GM23338 (cell line): ENCODE results near the gene INPP4A. TPM values are rescaled to one million over a fixed set of nuclear protein-coding genes. Genes with fewer than 3 reads are reported as not detected.

Experiments used
- ATAC-seq: fragments of 200-7000 bp; cut with Tn5 transposase; 3 replicates; pipeline ENCODE4 v1.9.1; 2020
- DNase-seq: peaks from one replicate; pipeline ENCODE4 v3.0.0-alpha.2; 2015; ENCODE audit warnings: low spot score
- H2AFZ ChIP-seq: fragments of 200-600 bp; sonication (generic); 2 replicates; pipeline ENCODE4 v1.8.0; 2016; ENCODE audit warnings: antibody characterized with exemption, mild to moderate bottlenecking, moderate library complexity
- H3F3A ChIP-seq: fragments of 200-600 bp; sonication (generic); replicated peaks from 2 replicates; pipeline ENCODE4 v1.8.0; 2017; ENCODE audit warnings: antibody characterized with exemption, mixed run types, low read depth
- H3K27ac ChIP-seq: fragments of 200-600 bp; sonication (generic); 2 replicates; pipeline ENCODE4 v1.6.1; 2016; ENCODE audit warnings: low read depth
- H3K27me3 ChIP-seq: fragments of 200-600 bp; sonication (generic); 2 replicates; pipeline ENCODE4 v1.8.0; 2016; ENCODE audit warnings: mild to moderate bottlenecking, mixed run types, moderate library complexity; ENCODE audit not compliant: insufficient read depth
- H3K36me3 ChIP-seq: fragments of 200-600 bp; sonication (generic); 2 replicates; pipeline ENCODE4 v1.8.0; 2016; ENCODE audit warnings: mild to moderate bottlenecking; ENCODE audit not compliant: insufficient read depth
- H3K4me1 ChIP-seq: fragments of 200-600 bp; sonication (generic); 2 replicates; pipeline ENCODE4 v1.8.0; 2016; ENCODE audit warnings: mild to moderate bottlenecking, moderate library complexity; ENCODE audit not compliant: insufficient read depth
- H3K4me2 ChIP-seq: fragments of 200-600 bp; sonication (generic); 2 replicates; pipeline ENCODE4 v1.7.1; 2017; ENCODE audit warnings: mixed run types
- H3K4me3 ChIP-seq: fragments of 200-600 bp; sonication (generic); 2 replicates; pipeline ENCODE4 v1.6.1; 2016; ENCODE audit warnings: mixed run types
- H3K79me2 ChIP-seq: fragments of 200-600 bp; sonication (generic); replicated peaks from 2 replicates; pipeline ENCODE4 v1.8.0; 2017; ENCODE audit warnings: mild to moderate bottlenecking; ENCODE audit not compliant: insufficient read depth
- H3K9me2 ChIP-seq: fragments of 200-600 bp; sonication (generic); 2 replicates; pipeline ENCODE4 v1.8.0; 2017; ENCODE audit not compliant: insufficient read depth
- H4K20me1 ChIP-seq: fragments of 200-600 bp; sonication (generic); replicated peaks from 2 replicates; pipeline ENCODE4 v1.8.0; 2017; ENCODE audit warnings: mild to moderate bottlenecking; ENCODE audit not compliant: insufficient read depth
- H3K27ac Mint-ChIP-seq: 2 replicates; pipeline ENCODE4 v1.8.0; 2020; ENCODE audit warnings: inconsistent platforms, mild to moderate bottlenecking, moderate library complexity, mixed read lengths
- H3K27me3 Mint-ChIP-seq: 3 replicates; pipeline ENCODE4 v1.8.0; 2022; ENCODE audit warnings: low read depth, mild to moderate bottlenecking, moderate library complexity, mixed read lengths, inconsistent platforms; ENCODE audit not compliant: insufficient read depth, poor library complexity
- H3K36me3 Mint-ChIP-seq: 3 replicates; pipeline ENCODE4 v1.8.0; 2021; ENCODE audit warnings: low read depth, mild to moderate bottlenecking, inconsistent platforms, moderate library complexity, mixed read lengths
- H3K4me1 Mint-ChIP-seq: 3 replicates; pipeline ENCODE4 v1.8.0; 2020; ENCODE audit warnings: mild to moderate bottlenecking, inconsistent platforms, mixed read lengths
- H3K4me3 Mint-ChIP-seq: 3 replicates; pipeline ENCODE4 v1.8.0; 2021; ENCODE audit warnings: moderate library complexity, mild to moderate bottlenecking, inconsistent platforms, mixed read lengths
- H3K9me3 Mint-ChIP-seq: 3 replicates; pipeline ENCODE4 v1.8.0; 2020; ENCODE audit warnings: moderate library complexity, mild to moderate bottlenecking, inconsistent platforms, mixed read lengths
- ETS1 ChIP-seq: IDR thresholded peaks from 2 replicates; pipeline ENCODE4 v1.6.1; 2016; ENCODE audit warnings: antibody characterized with exemption
- EZH2 ChIP-seq: fragments of 200-600 bp; sonication (generic); IDR thresholded peaks from one replicate; pipeline ENCODE4 v1.8.0; 2017; ENCODE audit warnings: antibody characterized with exemption, mild to moderate bottlenecking, low read depth; ENCODE audit not compliant: unreplicated experiment
- NANOG ChIP-seq: IDR thresholded peaks from 2 replicates; pipeline ENCODE4 v1.6.1; 2016; ENCODE audit warnings: antibody characterized with exemption, borderline replicate concordance
- REST ChIP-seq: IDR thresholded peaks from one replicate; pipeline ENCODE4 v1.6.1; 2018; ENCODE audit warnings: antibody characterized with exemption; ENCODE audit not compliant: unreplicated experiment
- polyA plus RNA-seq: library from polyadenylated mRNA; unstranded; fragments of >200 nt; fragmentation: Nextera tagmentation; extraction: Ambion mirVana; gene quantifications from 2 replicates; pipeline ENCODE4 v1.2.1, GENCODE V29; 2016
- total RNA-seq: library from RNA; depleted of rRNA; stranded (reverse); fragments of >200 nt; shearing (Covaris generic); gene quantifications from 2 replicates; pipeline ENCODE4 v1.2.3, GENCODE V29; 2014
- TF ChIP-seq, protein P1 (sequence below), 2 experiments: fragments of 200-600 bp in 1 of 2; sonication (generic) in 1 of 2; conservative IDR thresholded peaks; 2 replicates each; pipeline versions ENCODE4 v1.5.1 to v1.6.1; 2016 to 2017; ENCODE audit warnings: antibody characterized with exemption in 2 of 2, low read depth in 2 of 2, mild to moderate bottlenecking in 2 of 2, moderate library complexity in 1 of 2

INPP4A gene
- total and polyA plus RNA-seq, 2 experiments from 2014 or later, result 8.5 to 36.9 TPM

- Mint-ChIP-seq H3K4me3 (no peak overlapping the region), H3K9me3 (no peaks in the 10 kb centered on the region)
- H3K79me2 ChIP-seq, result peaks cover 93% of the 10 kb centered on the region
Measured at GRCh38 chr2:98465456-98466226, 21.0 kb downstream of the INPP4A start.

DNA sequence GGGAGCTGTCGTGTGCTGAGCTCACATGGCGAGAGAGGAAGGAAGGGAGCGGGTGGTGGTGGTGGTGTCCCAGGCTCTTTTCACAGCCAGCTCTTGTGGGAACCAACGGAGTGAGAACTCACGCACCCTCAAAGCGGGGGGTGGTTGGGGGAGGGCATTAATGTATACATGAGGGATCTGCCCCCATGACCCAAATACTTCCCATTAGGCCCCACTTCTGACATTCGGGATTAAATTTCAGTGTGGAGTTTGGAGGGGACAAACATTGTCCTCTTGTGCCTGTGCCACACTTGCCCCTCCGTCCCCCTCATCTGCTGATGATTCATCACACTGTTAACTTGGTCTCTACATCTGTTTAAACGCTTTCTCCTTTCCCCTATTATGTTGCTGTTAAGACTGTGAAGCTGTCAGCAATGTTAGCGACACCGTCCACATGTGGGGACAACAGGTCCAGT is 22.5 kb downstream of the INPP4A start:
- peaks cover 2% of the 10 kb centered on the region for H3K27me3 Mint-ChIP-seq
- Histone ChIP-seq H3K4me2 (no peak overlapping the region), H3K79me2 (peaks cover 95% of the 10 kb centered on the region), H3K4me1 (peaks cover 20% of the 10 kb centered on the region), H2AFZ (no peak overlapping the region), H4K20me1 (no peaks in the 10 kb centered on the region; the same call in 1 of the 2 replicates), H3K27me3 (no peaks in the 10 kb centered on the region), H3F3A (no peaks in the 10 kb centered on the region), H3K27ac (no peak overlapping the region), H3K4me3 (no peak overlapping the region), H3K36me3 (no peaks in the 10 kb centered on the region), H3K9me2 (no peaks in the 10 kb centered on the region)
- no peak overlapping the region for H3K4me3 Mint-ChIP-seq
- peaks cover 4% of the 10 kb centered on the region; the same call in 2 of the 3 replicates for H3K36me3 Mint-ChIP-seq
- peaks cover 41% of the 10 kb centered on the region for H3K4me1 Mint-ChIP-seq
- ATAC-seq, result no peak
- DNase-seq, result no peak
- H3K27ac Mint-ChIP-seq, result 0 out of 2 replicates have a peak overlapping the region, but pooled peaks have one; percentile 12
- no peaks in the 10 kb centered on the region for H3K9me3 Mint-ChIP-seq
- TF ChIP-seq REST (no peak), EZH2 (no peak), NANOG (no peak)

More at GRCh38 chr2:98465456-98466226, 21.0 kb downstream of the INPP4A start:
- peak overlapping the region; percentile 32; the same call in 1 of the 2 replicates for H3K27ac ChIP-seq
- H4K20me1 ChIP-seq, result peaks cover 9% of the 10 kb centered on the region
- no peak overlapping the region for H2AFZ ChIP-seq
- ATAC-seq, result peak; percentile 10; the same call in 1 of the 3 replicates
- no peak overlapping the region for H3K4me3 ChIP-seq
- no peaks in the 10 kb centered on the region for H3F3A ChIP-seq
- H3K4me1 Mint-ChIP-seq, result peaks cover 47% of the 10 kb centered on the region
- peaks cover 20% of the 10 kb centered on the region for H3K4me1 ChIP-seq
- H3K27me3 Mint-ChIP-seq, result peaks cover 3% of the 10 kb centered on the region
- no peak overlapping the region; the same call in 1 of the 2 replicates for H3K4me2 ChIP-seq
- H3K36me3 ChIP-seq, result no peaks in the 10 kb centered on the region
- no peak for DNase-seq
- peak overlapping the region; percentile 53; the same call in 1 of the 2 replicates for H3K27ac Mint-ChIP-seq
- H3K36me3 Mint-ChIP-seq, result peaks cover 4% of the 10 kb centered on the region; the same call in 2 of the 3 replicates
- no peaks in the 10 kb centered on the region for H3K27me3 ChIP-seq
- no peaks in the 10 kb centered on the region for H3K9me2 ChIP-seq
- no peak for TF ChIP-seq ETS1
- TF ChIP-seq, protein P1, sequence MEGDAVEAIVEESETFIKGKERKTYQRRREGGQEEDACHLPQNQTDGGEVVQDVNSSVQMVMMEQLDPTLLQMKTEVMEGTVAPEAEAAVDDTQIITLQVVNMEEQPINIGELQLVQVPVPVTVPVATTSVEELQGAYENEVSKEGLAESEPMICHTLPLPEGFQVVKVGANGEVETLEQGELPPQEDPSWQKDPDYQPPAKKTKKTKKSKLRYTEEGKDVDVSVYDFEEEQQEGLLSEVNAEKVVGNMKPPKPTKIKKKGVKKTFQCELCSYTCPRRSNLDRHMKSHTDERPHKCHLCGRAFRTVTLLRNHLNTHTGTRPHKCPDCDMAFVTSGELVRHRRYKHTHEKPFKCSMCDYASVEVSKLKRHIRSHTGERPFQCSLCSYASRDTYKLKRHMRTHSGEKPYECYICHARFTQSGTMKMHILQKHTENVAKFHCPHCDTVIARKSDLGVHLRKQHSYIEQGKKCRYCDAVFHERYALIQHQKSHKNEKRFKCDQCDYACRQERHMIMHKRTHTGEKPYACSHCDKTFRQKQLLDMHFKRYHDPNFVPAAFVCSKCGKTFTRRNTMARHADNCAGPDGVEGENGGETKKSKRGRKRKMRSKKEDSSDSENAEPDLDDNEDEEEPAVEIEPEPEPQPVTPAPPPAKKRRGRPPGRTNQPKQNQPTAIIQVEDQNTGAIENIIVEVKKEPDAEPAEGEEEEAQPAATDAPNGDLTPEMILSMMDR (conservative IDR thresholded peaks at IDR 0.05; ENCODE audit: low read depth in 2 of 2), result peak in 1 of 2 experiments; percentile 23; a peak in 2 of 4 replicates
